H9 (cell line): ENCODE results near the gene F11. TPM values are rescaled to one million over a fixed set of nuclear protein-coding genes. Genes with fewer than 3 reads are reported as not detected.

ENCODE experiments used
- DNase-seq: peaks from one replicate; pipeline ENCODE4 v3.0.0-alpha.2; 2017
- H2AFZ ChIP-seq: one replicate; pipeline ENCODE4 v1.6.1; 2013; ENCODE audit warnings: mild to moderate bottlenecking, low read length, control low read depth, moderate library complexity
- H2AK5ac ChIP-seq: 2 replicates; pipeline ENCODE4 v1.6.1; 2013; ENCODE audit warnings: low read length, control low read depth, mixed read lengths; ENCODE audit not compliant: insufficient read length
- H2BK120ac ChIP-seq: one replicate; pipeline ENCODE4 v1.6.1; 2013; ENCODE audit warnings: low read depth, mild to moderate bottlenecking, low read length, control low read depth, inconsistent platforms; ENCODE audit not compliant: poor library complexity, severe bottlenecking
- H2BK12ac ChIP-seq: 2 replicates; pipeline ENCODE4 v1.6.1; 2013; ENCODE audit warnings: low read length, control low read depth, mixed read lengths, low read depth; ENCODE audit not compliant: insufficient read length
- H2BK15ac ChIP-seq: 2 replicates; pipeline ENCODE4 v1.6.1; 2013; ENCODE audit warnings: low read depth, low read length, control low read depth
- H2BK20ac ChIP-seq: one replicate; pipeline ENCODE4 v1.6.1; 2013; ENCODE audit warnings: low read depth, mild to moderate bottlenecking, low read length, control low read depth, inconsistent platforms; ENCODE audit not compliant: poor library complexity, severe bottlenecking
- H2BK5ac ChIP-seq: 2 replicates; pipeline ENCODE4 v1.6.1; 2013; ENCODE audit warnings: low read length, control low read depth, mixed read lengths; ENCODE audit not compliant: insufficient read length
- H3K14ac ChIP-seq: 2 replicates; pipeline ENCODE4 v1.6.1; 2013; ENCODE audit warnings: low read length, control low read depth; ENCODE audit not compliant: insufficient read depth
- H3K18ac ChIP-seq: 2 replicates; pipeline ENCODE4 v1.6.1; 2013; ENCODE audit warnings: low read depth, mild to moderate bottlenecking, mixed read lengths, low read length, control low read depth; ENCODE audit not compliant: insufficient read length
- H3K23ac ChIP-seq: 2 replicates; pipeline ENCODE4 v1.6.1; 2013; ENCODE audit warnings: low read length, control low read depth, mixed read lengths, low read depth; ENCODE audit not compliant: insufficient read length
- H3K23me2 ChIP-seq: 2 replicates; pipeline ENCODE4 v1.6.1; 2013; ENCODE audit warnings: low read depth, mild to moderate bottlenecking, mixed read lengths, low read length, control low read depth; ENCODE audit not compliant: insufficient read length, poor library complexity, severe bottlenecking
- H3K27ac ChIP-seq: 2 replicates; pipeline ENCODE4 v1.5.1; 2013; ENCODE audit warnings: low read length, control low read depth, mixed read lengths, low read depth; ENCODE audit not compliant: insufficient read length
- H3K27me3 ChIP-seq: 2 replicates; pipeline ENCODE4 v1.6.1; 2013; ENCODE audit warnings: low read length, control low read depth, inconsistent platforms; ENCODE audit not compliant: insufficient read depth
- H3K4ac ChIP-seq: 2 replicates; pipeline ENCODE4 v1.6.1; 2013; ENCODE audit warnings: low read depth, mild to moderate bottlenecking, control low read depth, inconsistent platforms, low read length, moderate library complexity
- H3K4me1 ChIP-seq: 2 replicates; pipeline ENCODE4 v1.6.1; 2013; ENCODE audit warnings: low read length, control low read depth, inconsistent platforms; ENCODE audit not compliant: insufficient read depth
- H3K4me2 ChIP-seq: 2 replicates; pipeline ENCODE4 v1.6.1; 2013; ENCODE audit warnings: low read length, control low read depth, mixed read lengths; ENCODE audit not compliant: insufficient read length, insufficient read depth
- H3K56ac ChIP-seq: 2 replicates; pipeline ENCODE4 v1.6.1; 2013; ENCODE audit warnings: low read depth, mild to moderate bottlenecking, mixed read lengths, low read length, control low read depth; ENCODE audit not compliant: insufficient read length
- H3K79me1 ChIP-seq: 2 replicates; pipeline ENCODE4 v1.6.1; 2013; ENCODE audit warnings: low read depth, mild to moderate bottlenecking, moderate library complexity, low read length, control low read depth, inconsistent platforms; ENCODE audit not compliant: insufficient read depth, poor library complexity, severe bottlenecking
- H3K79me2 ChIP-seq: 2 replicates; pipeline ENCODE4 v1.6.1; 2013; ENCODE audit warnings: low read length, control low read depth, inconsistent platforms; ENCODE audit not compliant: insufficient read depth
- H3K9ac ChIP-seq: 2 replicates; pipeline ENCODE4 v1.6.1; 2013; ENCODE audit warnings: low read length, control low read depth, mixed read lengths; ENCODE audit not compliant: insufficient read length; ENCODE audit errors: extremely low read depth
- H3K9me3 ChIP-seq: one replicate; pipeline ENCODE4 v1.6.1; 2013; ENCODE audit warnings: low read depth, low read length, inconsistent platforms; ENCODE audit not compliant: control insufficient read depth
- H3T11ph ChIP-seq: one replicate; pipeline ENCODE4 v1.6.1; 2013; ENCODE audit warnings: mild to moderate bottlenecking, low read length, control low read depth, inconsistent platforms
- H4K20me1 ChIP-seq: one replicate; pipeline ENCODE4 v1.6.1; 2013; ENCODE audit not compliant: control insufficient read depth, insufficient read length, insufficient read depth
- H4K5ac ChIP-seq: 2 replicates; pipeline ENCODE4 v1.6.1; 2013; ENCODE audit warnings: low read depth, mild to moderate bottlenecking, mixed read lengths, low read length, control low read depth; ENCODE audit not compliant: insufficient read length
- H4K8ac ChIP-seq: replicated peaks from 2 replicates; pipeline ENCODE4 v1.6.1; 2013; ENCODE audit warnings: low read length, control low read depth, mixed read lengths, low read depth; ENCODE audit not compliant: insufficient read length
- H4K91ac ChIP-seq: 2 replicates; pipeline ENCODE4 v1.6.1; 2013; ENCODE audit warnings: low read depth, mild to moderate bottlenecking, moderate library complexity, mixed read lengths, low read length, control low read depth; ENCODE audit not compliant: insufficient read length
- H3K27ac Mint-ChIP-seq, 3 experiments: 2 replicates in 2 of 3; 3 replicates in 1 of 3; pipeline ENCODE4 v1.8.0; 2020 to 2021; ENCODE audit warnings: mixed read lengths in 3 of 3, mild to moderate bottlenecking in 1 of 3, moderate library complexity in 1 of 3
- H3K27me3 Mint-ChIP-seq: 2 replicates; pipeline ENCODE4 v1.8.0; 2021; ENCODE audit warnings: low read depth, mild to moderate bottlenecking, moderate library complexity, mixed read lengths
- H3K36me3 Mint-ChIP-seq, 3 experiments: 2 replicates in 2 of 3; 3 replicates in 1 of 3; pipeline ENCODE4 v1.8.0; 2020 to 2021; ENCODE audit warnings: low read depth in 3 of 3, mixed read lengths in 3 of 3; ENCODE audit not compliant: insufficient read depth in 1 of 3
- H3K4me1 Mint-ChIP-seq, 2 experiments: 2 replicates each; pipeline ENCODE4 v1.8.0; 2020; ENCODE audit warnings: mixed read lengths in 2 of 2
- H3K4me3 Mint-ChIP-seq, 2 experiments: 2 replicates in 1 of 2; 3 replicates in 1 of 2; pipeline ENCODE4 v1.8.0; 2020 to 2021; ENCODE audit warnings: mild to moderate bottlenecking in 2 of 2, mixed read lengths in 2 of 2, moderate library complexity in 1 of 2
- H3K9me3 Mint-ChIP-seq, 2 experiments: 2 replicates in 1 of 2; 3 replicates in 1 of 2; pipeline ENCODE4 v1.8.0; 2020; ENCODE audit warnings: mild to moderate bottlenecking in 2 of 2, mixed read lengths in 2 of 2, moderate library complexity in 1 of 2
- CTCF ChIP-seq: fragments of 200-600 bp; sonication (generic); conservative IDR thresholded peaks from 3 replicates; pipeline ENCODE4 v1.8.0; 2021; ENCODE audit warnings: antibody characterized with exemption, mild to moderate bottlenecking
- WGBS: extraction: QIAGEN DNeasy Blood & Tissue Kit; methylation state at CpG from one replicate; pipeline ENCODE4 v1.1.7; 2013; ENCODE audit warnings: missing lambda C conversion rate, low lambda C conversion rate, mixed read lengths; ENCODE audit not compliant: insufficient read length; ENCODE audit errors: extremely low coverage; 5-methylcytosine and 5-hydroxymethylcytosine counted together
- total RNA-seq: library from RNA; stranded (reverse); gene quantifications from 2 replicates; pipeline ENCODE4 v1.2.1, GENCODE V29; 2021

Gene F11
- total RNA-seq, 1 experiment from 2014 or later: 0.50 TPM

DNA sequence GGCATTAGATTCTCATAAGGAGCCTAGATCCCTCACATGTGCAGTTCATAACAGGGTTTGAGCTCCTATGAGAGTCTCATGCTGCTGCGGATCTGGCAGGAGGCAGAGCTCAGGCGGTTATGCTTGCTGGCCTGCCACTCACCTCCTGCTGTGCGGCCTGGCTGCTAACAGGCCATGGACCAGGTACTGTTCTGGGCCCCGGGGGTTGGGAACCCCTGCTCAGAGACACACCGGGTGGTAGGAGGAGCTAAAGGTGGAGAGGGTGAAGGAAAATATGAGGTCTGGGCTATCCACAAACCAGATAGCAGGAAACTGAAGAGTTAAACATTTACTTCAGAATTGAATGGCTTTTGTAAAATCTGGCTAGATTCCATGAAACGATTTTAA lies 5.9 kb upstream of the F11 start:
- Histone ChIP-seq H4K20me1 (no peaks in the 10 kb centered on the region), H2BK12ac (no peak overlapping the region), H3K9ac (no peak overlapping the region), H2BK15ac (no peak overlapping the region), H3K27ac (no peak overlapping the region), H3K56ac (no peak overlapping the region), H3K4ac (no peak overlapping the region), H3K9me3 (no peaks in the 10 kb centered on the region), H4K91ac (no peak overlapping the region), H3K4me2 (no peak overlapping the region), H3K4me1 (peaks cover 12% of the 10 kb centered on the region; the same call in 1 of the 2 replicates), H3K79me1 (no peaks in the 10 kb centered on the region), H2AFZ (no peak overlapping the region), H3K27me3 (no peaks in the 10 kb centered on the region), H4K5ac (no peak overlapping the region), H2AK5ac (no peak overlapping the region), H3K23me2 (no peaks in the 10 kb centered on the region), H3K23ac (no peak overlapping the region), H3K14ac (no peak overlapping the region), H2BK5ac (no peak overlapping the region), H4K8ac (no peak overlapping the region), H3T11ph (no peak overlapping the region), H2BK120ac (no peak overlapping the region), H2BK20ac (no peak overlapping the region), H3K79me2 (no peaks in the 10 kb centered on the region), H3K18ac (no peak overlapping the region)
- TF ChIP-seq CTCF: no peak
- H3K4me1 Mint-ChIP-seq: peaks cover 17 to 31% of the 10 kb centered on the region in 2 experiments
- DNase-seq: no peak
- no peaks in the 10 kb centered on the region for H3K27me3 Mint-ChIP-seq
- no CpG with 5 or more reads among the region's 6 CpGs for WGBS
- peaks cover 20 to 38% (median 31%) of the 10 kb centered on the region in 3 experiments for H3K36me3 Mint-ChIP-seq
- H3K27ac Mint-ChIP-seq: 0 out of 7 replicates have a peak overlapping the region, but pooled peaks of 2 of the 3 experiments have one; percentile 44 to 70
- peak overlapping the region in 1 of 2 experiments; percentile 53; a peak in 1 of 5 replicates for H3K4me3 Mint-ChIP-seq
- H3K9me3 Mint-ChIP-seq: peaks cover 7 to 11% of the 10 kb centered on the region in 2 experiments; a peak in 3 of 5 replicates
